HG02943 (cell line): Measurements from ENCODE around the gene KIRREL3.

Experiments
- ATAC-seq: cut with Tn5 transposase; IDR thresholded peaks from one replicate; pipeline ENCODE4 v1.9.1; 2021; ENCODE audit warnings: mild to moderate bottlenecking, low read depth, moderate library complexity; ENCODE audit not compliant: unreplicated experiment

The KIRREL3 gene

DNA sequence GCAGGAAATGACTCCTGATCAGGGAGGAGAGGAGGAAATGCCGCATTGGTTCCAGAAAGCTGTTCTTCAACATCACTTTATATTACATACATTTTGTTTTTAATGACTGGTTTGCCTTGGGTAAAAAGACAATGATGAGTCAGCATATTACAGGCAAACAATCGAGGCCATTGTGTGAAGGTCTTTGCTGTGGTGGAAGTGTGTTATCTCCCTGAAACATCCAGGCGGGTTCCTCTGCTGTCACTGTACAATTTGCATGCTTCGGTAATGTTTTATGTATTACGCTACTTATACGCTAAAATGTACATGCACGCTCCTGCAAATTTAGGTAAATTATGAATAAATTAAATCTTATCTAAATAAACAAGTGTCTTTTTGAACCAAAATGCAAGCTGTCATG is 161.1 kb downstream of the KIRREL3 start:
- ATAC-seq, result no peak

DNA sequence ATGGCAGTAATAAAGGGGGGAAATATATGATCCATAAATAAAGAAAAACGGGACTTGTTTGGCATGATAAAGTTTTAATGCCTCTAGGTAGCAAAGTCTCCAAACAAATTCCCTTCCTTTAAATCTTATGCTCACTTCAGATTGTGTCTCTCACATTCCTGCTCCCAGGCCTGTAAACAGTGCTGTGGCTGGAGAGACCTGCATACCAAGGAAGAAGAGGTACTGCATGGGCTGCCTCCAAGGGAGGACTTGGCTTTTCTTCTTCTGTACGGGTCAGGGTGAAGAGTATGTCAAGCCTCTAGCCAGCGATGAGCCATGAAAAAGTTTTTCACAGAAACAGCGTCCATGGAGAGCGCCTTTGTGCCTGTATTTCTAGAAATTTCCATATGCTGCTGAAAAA is 161.8 kb downstream of the KIRREL3 start:
- ATAC-seq, result no peak

DNA sequence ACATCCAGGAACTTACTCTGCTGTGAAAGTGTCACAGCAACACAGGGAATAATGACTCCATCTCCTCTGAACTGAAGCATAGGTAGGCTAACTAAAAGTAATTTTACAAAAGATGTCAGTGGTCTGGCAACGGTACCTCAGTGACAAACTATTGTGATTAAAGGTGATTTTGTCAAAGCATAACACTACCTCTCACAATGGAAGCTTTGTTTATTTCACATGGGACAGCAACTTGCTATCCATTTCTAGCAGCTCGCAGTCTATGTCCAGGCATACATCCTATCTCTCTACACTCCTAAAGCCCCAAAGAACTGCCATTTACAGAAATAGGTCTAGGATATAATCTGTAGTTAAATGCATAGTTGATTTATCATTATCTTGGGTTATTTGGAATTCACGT is 163.0 kb downstream of the KIRREL3 start:
- no peak for ATAC-seq

DNA sequence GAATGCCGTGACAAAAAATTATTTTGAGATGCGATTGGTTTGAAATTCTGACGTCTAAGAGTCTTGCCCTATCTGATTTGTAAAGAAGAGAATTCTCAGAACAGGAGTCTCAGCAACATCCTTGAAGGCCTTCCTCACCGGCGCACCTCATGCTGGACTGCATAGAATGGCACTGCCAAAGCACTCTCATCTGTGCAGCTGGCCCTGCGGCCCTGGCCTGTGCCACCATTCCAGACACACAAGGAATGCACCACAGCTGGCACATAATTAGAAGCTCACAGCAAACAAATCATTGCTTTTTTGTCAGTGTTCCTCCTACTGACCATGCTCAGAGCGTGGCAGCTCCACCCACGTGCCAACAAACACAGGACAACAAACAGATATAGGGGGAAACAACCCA is 166.0 kb downstream of the KIRREL3 start:
- no peak for ATAC-seq

DNA sequence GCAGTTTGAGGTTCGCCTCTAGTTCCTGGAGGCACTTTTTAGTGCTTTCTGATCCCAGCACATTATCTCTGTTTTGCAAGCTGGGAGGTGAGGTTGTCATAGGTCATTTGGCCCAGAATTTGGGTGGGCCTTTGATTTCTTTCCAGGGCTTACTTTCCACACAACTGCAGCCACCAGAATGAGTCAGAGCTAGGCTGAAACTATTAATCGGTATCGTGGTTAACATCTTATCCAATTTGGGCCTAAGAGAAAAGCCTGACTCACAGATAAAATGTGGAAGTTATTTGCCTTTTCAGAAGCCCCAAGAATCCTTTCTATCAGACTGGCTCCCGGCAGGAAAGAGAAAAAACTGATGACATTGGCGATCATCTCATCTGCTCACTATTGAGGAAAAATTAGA is 166.4 kb downstream of the KIRREL3 start:
- no peak for ATAC-seq

DNA sequence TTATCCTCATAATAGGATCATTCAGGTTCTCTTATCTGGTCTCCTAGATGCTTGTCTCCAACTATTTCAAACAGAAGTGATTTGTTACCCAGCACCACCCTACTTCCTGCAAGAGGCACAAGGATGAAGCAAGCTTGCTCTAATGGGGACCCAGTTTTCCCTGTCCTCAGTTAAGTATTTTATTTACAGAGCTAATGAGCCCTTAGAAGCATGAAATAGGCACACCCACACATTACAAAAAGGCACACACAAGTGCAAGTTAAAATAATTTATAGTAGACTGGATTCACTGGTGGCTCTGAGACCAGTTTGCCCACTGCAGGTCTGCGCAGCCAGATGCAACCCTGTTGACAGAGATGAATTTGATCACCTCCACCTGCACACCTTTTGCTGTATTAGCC is 167.5 kb downstream of the KIRREL3 start:
- no peak for ATAC-seq

DNA sequence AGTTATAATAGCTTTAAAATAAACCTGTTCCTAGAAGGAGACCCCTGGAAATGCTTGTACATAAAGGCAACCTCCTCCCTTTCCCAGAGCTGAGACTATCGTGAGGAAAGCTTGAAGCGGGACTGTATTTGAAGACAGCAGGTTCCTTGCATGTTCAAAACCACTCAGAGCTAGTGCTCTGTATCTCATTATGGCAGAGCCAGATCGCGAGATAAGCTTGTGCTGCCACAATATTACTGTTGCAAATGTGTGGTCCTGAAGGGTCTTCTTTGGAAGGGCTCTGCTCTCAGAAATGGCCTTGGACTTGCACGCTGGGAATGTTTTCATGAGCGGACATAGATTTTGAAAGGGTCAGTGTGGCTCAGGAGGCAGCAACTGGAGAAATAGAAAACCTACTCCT is 168.2 kb downstream of the KIRREL3 start:
- ATAC-seq, result no peak

DNA sequence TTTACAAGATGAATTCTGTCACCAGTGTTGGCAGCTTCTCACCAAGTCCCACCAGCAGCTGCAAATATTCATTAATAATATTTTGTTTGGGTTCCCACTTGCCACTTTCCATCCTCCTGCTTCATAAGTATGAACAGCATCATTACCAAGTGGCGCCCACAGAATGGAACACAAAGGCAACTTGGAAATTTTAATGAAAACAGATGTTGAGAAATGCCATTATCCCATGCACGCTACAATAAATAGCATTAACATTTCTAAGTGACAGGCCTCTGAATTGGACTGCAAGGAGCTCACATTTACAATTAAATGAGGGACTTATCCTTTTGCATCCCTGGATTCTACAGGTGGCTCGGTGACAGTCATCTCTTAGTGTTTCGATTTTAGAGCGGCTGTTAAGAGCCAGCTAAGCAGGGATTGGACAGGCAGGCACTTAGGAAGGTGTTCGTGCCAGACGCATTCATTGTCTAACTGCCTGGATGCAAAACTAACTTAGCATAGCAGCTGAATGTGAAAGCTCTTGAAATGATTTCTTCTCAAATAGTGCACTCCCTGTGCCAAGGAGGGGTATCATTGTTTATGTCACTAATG is 170.3 kb downstream of the KIRREL3 start:
- no peak for ATAC-seq

DNA sequence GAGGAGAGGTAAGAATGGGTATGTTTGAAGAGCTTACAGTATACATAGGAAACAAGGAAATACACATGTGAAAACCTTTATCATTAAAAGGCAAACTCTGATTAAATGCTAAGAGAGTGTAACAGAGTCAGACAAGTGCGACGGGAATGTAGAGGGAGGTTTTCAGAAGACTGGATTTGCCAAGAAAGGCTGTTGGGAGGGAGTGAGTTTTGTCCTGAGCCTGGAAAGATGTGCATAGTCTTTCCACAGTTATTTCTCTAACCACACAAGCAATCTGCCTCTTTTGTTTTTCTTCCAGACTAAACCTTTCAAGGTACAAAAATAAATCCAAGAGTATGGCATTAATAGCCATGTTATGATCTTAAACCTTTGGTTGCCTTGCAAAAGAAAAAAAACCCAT is 170.9 kb downstream of the KIRREL3 start:
- no peak for ATAC-seq

DNA sequence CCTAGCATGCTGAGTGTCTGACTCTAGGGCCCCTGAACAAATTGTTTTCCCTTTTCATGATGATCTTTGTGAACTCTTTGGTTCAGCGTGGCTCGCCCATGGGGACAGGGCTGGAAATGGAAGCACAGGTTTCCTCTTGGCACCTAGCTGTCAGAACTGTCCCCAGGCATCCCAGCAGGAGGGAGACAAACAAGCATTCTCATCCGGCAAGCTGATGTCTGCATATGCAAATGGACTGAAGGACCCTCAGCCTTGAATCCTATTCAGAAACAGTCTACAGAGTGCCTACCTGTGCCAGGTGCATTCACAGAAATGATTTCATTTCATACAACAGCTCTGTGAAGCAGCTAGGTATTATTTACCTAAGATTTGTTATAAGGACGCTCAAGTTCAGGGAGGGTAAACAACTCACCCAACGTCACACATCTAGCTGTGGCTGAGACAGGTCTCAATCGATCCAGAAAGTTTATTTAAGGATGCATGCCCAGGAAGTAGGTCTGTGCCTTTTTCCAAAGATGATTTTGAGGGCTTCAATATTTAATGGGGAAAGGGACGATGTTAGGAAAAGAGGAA is 176.4 kb downstream of the KIRREL3 start:
- no peak for ATAC-seq

DNA sequence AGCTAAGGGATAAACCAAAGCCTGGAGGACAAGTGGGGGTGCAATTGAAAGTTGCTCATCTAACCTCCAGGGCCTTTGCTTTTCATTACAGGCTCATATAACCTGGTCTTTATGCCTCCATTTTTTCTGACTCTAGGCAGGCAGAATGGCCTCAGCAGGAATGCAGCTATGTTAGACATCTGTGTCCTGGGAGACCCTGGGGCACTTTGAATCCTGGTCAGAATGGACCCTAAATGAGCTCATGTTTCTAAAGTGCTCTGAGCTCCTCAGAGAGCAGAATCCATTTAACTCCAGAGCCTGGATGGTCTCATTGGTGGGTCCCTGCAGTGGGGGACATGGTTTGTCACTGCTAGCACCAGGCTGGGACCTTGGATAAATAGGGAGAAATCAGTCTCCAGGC is 177.3 kb downstream of the KIRREL3 start:
- no peak for ATAC-seq

DNA sequence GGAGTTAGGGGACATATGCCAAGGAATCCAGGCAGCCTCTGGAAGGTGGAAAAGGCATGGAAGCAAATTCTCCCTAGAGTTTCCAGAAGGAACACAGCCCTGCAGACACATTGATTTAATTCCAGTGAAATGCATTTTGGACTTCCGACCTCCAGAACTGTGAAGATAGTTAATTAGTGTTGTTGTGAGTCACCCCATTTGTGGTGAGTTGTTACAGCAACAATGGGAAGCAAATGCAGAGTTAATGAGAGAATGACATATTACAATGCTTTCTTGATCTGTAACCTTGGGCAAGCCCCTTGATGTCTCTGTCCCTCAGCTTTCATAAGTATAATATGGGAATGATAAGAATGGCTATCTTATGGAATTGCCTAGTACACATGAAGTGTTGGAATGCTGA is 178.7 kb downstream of the KIRREL3 start:
- no peak for ATAC-seq

DNA sequence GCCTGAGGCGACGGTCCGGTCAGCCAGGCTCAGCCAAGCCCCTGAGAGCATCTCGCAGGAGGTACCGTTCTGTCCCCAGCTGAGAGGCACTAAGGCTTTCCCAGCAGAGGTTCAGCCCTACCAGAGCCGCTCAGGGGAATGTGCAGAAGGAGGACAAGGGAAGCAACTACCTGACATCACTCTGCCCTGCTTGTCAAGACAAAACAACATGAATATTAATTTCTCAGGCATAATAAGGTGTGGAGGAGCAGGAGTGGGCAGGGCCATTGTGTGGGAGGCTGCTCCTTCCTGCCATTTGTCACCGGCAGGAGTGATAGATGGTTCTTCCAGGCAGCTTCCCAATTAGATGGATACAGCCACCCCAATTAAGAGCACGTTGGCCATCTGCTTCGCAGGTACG is 181.4 kb downstream of the KIRREL3 start:
- ATAC-seq, result no peak

DNA sequence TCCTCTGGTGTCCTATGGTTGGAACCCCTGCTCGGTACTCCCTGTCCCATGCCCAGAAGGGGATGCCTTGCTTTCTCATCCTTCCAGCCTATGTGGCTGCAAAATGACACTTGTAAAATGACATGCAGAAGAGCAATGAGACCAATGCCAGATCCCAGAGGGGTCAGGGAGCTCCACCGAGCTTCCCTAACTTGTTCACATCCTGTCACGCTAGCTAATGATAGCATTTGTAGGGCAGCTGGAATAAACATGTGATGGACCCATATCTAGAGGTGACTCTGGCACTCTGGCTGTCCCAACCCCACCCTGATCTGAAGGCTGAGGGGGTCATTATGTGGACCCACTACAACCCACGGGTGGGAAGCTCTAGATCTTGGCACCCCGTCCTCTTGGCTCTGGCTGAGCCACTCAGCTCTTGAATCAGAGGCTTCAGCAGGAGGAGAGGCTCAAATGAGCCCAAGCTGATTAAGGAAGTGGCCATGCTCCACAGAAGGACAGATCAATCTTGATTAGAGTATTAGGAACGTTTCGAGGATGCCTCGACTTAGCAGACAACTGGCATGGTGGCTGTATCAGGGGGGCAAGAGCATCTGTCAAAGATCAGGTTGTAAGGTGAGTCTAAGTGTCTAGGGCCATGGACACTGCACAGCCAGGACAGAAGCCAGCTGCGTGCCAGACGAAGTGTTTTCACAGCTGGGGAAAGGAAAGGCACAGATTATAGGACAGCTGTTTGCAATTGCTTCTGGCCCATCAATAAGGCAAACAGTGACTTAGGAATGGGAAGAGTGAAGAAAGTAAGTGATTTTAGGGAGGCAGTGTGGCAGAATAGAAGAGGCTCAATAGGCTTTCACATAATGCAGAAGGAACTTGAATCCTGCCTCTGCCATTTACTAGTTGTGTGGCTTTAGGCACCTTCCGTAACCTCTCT is 182.8 kb downstream of the KIRREL3 start:
- no peak for ATAC-seq

DNA sequence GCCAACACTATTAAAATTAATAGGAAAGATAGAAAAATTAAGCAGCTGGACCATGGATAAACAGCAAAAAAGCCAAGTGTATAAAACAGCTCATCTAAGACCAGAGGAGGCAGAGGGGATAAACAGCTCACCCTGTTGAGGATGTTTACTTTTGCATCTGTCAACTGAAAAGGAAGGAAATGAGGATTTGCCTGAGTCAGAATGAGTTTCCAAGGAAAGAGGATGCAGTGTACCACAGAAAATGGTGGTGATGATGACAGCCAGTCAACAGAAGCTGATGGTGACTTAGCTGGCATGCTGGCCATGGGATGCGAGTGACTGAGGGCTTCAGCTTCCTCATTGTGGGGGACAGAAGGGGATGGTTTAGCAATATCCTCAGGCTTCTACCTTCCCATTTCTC is 183.5 kb downstream of the KIRREL3 start:
- ATAC-seq, result no peak

DNA sequence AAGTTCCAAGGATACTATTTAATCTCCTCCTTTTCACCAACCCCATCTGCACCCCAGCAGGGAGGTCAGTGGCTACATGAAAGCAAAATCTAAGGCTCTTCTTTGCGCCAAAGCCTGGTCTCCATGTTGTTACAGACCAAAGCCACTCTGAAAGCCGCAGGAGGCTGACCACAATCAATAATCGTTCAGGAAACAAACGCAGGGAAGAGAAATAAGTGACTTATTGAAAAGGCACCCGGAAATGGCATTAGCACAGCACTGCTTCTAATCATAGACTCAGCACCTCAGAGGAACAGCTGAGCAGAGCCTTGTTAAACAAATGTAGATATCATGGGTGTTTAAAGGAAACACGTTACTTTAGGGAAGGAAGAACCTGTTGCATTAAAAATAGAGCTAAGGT is 183.9 kb downstream of the KIRREL3 start:
- ATAC-seq, result no peak

DNA sequence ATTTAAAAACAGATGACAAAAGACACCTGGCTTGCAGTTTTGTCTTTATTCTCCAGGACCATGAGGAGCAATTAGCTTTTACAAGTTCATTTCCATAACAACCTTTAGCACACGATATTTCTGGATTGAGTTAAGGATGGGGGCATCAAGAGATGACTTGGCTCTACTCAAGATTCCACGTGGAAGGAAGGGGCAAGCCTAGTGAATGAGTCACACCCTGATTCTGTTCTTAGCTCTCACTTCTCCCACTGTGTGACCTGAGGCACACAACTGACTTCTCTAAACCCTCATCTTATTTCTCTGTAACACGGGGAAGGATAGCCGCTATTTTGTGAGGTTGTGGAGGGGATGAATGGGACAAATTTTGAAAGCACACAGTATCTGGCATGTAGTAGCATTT is 185.5 kb downstream of the KIRREL3 start:
- no peak for ATAC-seq

DNA sequence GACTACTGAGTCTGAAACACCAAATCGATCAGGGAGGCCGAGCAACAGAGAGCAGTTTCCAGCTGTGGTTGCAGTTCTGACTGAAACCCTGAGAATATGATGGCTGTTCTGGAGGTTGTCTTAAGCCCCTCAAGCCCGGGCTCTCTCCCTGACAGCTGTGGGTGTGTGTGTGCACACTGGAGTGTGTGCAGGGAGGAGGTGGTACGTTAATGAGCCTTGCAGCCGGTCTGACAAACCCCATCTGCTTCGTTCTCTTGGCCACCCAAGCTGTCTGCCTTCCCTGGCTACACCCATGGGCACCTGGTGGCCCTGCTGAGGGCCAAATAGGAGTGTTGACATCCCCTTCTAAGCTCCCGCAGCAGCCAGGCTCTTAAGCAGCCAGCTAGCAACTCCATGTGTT is 189.8 kb downstream of the KIRREL3 start:
- ATAC-seq, result no peak

DNA sequence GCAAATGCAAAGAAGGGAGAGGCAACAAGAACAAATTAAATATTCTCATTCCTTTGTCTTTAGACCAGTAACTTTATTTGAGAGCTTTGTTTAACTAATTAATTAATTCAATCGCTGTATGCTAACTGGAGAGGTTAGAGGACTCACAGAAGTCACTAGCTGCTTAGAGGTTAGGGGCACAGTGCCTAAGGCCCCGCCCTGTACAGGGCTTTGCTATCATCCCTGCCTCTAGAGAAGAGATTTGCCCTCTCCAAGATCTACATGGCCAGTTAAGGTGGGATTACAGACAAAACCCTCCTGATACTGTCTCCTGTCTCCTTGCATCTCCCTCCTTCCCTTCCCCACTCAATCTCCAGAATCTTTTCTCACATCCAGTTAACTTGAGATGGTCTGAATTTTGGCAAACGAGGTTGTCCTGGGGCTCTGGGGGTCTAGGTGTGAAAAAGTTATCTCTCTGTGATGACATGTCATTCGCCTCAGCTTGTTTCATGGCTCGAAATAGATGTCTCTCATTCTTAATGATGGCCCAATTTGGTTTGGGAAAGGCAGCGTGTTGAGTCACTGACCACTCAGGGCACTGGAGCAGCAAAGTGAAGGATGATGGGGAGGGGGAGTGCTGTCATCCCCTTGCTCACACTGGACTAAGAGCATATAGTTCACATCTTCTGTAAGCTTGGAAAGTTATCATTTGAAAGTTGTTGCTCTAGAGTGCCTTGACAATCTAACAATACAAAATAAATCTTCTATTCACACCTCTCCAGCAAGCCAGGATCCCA is 190.9 kb downstream of the KIRREL3 start:
- ATAC-seq, result no peak

DNA sequence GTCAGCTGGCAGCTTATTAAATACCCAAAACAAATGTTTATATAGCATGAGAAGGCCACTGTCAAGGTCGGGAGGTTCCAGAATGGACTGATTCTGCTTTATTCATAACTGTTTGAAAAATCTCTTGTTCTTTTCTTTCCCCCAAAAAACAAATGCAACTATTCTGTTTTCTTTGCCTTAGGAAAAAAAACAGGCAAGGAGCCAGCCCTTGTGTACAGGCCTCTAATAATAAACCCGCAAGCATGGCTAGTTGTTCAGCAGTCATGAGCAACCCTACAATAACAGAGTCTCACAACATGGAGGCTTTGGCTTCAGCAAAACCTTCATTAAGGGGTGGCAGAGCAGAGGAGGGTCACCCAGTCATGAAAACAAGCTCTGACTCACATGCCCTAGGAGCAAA is 191.7 kb downstream of the KIRREL3 start:
- ATAC-seq, result no peak

DNA sequence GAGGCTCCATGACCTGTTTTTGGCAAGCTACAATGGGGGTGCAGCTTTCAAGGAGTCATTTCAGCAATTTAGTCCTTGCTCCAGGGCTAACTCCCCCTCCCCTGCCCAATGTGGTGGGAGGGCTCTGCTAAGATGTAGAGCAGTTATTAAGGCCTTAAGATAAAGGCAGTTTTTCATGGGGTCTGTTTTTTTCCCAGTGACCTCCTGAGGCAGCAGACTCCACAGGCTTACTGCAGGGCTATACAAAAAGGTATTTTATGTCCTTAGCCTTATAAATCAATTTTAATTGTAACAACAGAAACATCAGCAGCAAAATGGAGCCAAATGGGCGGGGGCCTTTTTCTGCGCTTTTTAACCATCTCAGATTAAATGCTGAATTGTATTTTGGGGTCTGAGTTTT is 192.3 kb downstream of the KIRREL3 start:
- ATAC-seq, result no peak
